Measurements from ENCODE around the gene PYDC1. TPM values are rescaled to one million over a fixed set of nuclear protein-coding genes. Genes with fewer than 3 reads are reported as not detected.

Gene PYDC1
- total and polyA plus RNA-seq, 2 of the 13 experiments (the other 11 are each of a cell fraction or from before 2014, with no cell fraction given): not detected

- TF ChIP-seq ZNF142 (CRISPR knock-in tag; IDR thresholded peaks at IDR 0.05) (0 out of 2 replicates have a peak, but pooled peaks have one; percentile 12), ZNF557 (CRISPR knock-in tag; IDR thresholded peaks at IDR 0.05) (no peak), HNF1B (CRISPR knock-in tag; IDR thresholded peaks at IDR 0.05) (0 out of 2 replicates have a peak, but pooled peaks have one; percentile 22), ADNP (CRISPR knock-in tag; IDR thresholded peaks at IDR 0.05) (no peak), ARNTL (CRISPR knock-in tag; IDR thresholded peaks at IDR 0.05) (no peak), ZNF296 (CRISPR knock-in tag; conservative IDR thresholded peaks at IDR 0.05) (0 out of 2 replicates have a peak, but pooled peaks have one; percentile 46)
Measured at GRCh38 chr16:31181102-31181830, 35.7 kb downstream of the PYDC1 start (continued).

All from HepG2 (cell line).